Measurements from ENCODE around the gene POTEH. TPM values are rescaled to one million over a fixed set of nuclear protein-coding genes. Genes with fewer than 3 reads are reported as not detected.

POTEH gene
- total RNA-seq, 1 experiment from 2014 or later, result not detected

Other genes starting within 250 kb of the POTEH start
- gene OR11H1, start 161.8 kb upstream of the POTEH start, total RNA-seq (2014; rRNA removed; shearing (Covaris generic); ENCODE audit: low replicate concordance), result not detected in 2 replicates

All from MG63 (cell line).